Cortex of kidney (tissue), 1 donor: Measurements from ENCODE around the gene CCDC85B.
"Not testable (repeated sequence)": the region's sequence is repeated elsewhere in the genome, so short reads cannot be mapped to it uniquely, and the experiment has no call there.

Experiments
- DNase-seq: peaks from one replicate; lab custom pipeline; 2025; lab: John Stamatoyannopoulos, UW

The CCDC85B gene

DNA sequence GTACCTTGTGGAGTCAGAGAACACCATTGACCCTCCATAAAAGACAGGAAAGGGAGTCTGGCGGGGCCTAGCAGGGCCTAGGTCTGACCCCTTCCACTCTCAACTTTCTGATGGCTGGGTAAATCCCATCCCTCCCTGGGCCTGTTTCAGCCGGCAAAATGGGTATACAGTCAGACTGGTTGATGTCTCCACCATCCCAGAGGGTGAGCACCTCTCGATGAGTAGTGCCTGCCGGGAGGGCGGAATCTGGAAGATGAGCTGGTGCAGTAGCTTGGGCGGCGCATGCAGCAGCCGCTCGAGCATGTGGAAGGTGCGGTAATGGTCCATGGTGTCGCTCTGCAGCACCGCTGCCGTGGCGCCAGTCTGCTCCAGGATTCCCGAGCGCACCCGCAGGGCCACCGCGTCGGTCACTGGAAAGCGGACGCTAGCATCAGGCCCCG, 2.7 kb upstream of the CCDC85B start:
- DNase-seq: no peak

DNA sequence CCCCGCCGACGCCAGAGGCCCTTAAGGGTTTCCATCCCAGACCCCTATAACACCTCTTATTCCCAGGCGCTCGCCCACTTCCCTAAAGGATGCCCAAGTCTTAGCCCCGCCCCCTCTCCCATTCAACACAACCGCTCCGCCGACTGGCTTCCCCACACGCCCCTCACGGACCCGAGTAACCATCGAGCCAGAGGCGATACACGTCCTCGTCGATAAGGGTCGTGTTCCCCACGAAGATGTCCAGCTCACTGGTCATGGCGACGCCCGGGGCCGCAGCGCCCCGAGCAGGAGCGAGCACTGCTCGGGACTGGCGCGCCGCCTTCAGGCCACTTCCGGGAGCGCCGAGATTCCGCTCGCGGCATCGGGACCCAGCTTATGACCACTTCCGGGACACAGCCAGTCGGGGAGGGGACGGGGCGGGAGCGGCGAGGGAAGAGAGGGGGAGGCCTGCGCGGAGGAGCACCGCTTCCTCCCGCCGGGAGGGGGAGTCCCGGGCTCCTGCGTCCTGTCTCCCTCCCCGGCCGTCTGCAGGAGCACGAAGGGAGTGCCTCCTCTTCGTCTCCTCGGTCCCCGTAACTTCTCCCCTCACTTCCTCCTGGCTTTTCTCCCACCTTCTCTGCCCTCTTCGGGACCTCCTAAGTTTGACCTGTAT, 2.2 kb upstream of the CCDC85B start, which contains the start of gene FIBP:
FIBP (minus strand) TSS at position 309 of the 652 bp plus-strand sequence; CDS start at position 256, 53 bp downstream.
- DNase-seq: no peak

DNA sequence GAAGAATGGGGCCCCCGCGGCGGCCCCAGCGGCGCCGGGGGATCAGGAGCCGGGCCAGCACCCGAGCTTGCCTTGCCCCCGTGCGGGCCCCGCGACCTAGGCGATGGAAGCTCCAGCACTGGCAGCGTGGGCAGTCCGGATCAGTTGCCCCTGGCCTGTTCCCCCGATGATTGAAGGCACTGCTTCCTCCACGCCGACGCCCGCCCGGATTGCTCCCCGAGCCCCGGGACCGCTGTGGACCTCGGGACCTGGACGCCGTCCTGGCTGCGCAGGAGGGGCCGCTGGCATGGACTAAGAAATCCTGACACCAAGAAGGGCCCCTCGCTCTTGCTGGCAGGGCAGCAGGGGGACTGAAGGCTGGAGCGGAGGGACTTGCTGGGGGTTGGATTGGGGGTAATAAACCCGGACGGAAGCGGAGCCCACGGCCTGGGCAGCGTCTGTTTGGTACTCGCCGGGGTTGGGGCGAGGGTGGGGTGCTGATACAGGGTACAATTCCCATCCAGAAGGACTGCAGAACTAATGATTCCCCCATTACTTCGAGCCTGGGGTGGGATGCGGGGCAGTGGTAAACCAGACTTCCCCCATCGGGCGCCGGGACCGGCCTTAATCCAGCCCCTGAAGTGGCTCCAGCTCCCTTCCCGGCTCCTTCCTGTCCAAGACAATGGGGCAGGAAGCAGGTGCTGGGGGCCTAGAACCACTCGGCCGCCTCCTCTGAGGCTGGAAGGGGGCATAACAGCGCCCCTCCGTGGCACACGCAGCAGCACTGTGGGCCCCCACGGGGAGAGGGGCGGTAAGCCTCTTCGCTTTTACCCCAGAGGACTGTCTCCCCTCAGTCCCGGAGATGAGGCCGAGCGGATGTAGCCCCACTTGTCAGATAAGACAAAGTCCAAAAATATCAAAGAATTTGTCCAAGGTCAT, 1.0 kb downstream of the CCDC85B start:
- DNase-seq: no peak

DNA sequence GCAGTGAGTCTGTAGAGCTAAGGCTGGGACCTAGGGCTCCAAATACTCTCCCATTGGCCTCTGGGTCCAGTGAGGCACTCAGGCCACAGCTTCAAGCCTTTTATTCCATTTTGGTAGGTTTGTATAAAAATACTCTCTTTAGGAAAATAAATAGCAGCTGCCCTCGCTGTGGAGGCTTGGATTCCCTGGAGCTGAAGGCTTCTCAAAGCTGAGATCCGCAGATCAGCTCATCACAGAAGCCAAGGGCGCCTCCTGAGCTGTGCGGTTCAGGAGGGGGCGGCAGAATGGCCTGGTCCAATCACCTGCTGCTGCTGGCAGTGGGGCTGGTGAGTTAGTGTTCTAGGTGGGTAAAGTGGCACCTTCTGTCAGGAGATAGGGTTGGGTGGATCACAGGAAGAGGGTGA, 1.7 kb downstream of the CCDC85B start:
- not testable (repeated sequence) for DNase-seq

DNA sequence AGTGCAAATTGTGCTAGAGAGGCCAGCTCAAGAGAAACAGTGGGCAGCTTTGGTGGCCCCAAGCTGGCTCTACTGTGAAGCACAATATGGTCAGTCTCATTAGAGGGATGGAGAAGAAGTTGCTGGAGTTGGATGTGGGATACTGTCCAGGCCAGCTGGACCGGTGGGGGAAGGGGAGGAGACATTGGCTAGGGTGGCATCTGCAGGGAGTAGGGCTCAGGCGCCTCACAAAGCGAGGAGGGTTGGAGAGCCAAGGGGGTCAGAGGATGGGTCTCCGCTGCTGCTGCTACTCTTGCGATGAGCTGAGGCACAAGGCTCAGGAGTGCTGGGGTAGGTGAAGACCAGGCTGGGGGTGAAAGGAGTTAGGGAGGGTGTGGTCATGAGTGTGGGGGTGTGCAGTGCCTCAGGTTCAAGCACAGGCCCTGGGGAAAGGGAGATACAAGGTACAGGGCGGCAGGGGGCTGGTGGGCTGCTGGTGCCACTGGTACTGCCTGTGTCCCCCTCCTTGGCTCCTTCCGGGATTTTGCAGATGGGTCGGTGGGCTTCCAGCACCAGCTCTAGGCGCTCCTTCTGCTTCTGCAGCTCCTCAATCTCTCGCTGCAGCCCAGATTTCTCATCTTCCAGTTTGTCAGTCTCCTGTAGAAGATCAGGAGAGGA, 2.3 kb downstream of the CCDC85B start:
- DNase-seq: no peak

DNA sequence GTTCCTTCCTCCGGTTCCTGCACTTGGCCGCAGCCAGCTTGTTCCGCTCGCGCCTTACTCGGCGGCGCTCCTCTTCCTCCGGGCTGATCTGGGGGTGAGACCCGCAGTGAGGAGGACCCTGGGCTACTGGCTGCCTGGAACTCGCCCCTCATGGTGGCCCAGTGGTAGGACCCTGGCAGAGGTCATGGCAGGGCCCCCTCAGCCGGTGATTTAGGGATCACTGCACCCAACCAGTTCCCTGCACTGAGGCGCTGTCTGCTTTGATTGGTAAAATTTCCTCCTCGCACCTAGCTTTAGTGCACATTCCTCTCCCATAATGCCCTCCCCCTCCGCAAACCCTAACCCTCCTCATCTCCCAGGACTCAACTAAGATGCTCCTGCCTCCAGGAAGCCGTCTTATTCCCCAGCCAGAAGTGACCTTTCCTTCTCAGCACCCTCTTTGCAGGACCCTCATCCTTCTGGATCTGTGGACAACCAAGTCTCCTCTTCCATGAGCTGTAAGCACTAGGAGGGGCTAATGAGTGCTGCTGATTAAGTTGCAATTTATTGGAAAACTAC, 3.6 kb downstream of the CCDC85B start:
- DNase-seq: no peak

DNA sequence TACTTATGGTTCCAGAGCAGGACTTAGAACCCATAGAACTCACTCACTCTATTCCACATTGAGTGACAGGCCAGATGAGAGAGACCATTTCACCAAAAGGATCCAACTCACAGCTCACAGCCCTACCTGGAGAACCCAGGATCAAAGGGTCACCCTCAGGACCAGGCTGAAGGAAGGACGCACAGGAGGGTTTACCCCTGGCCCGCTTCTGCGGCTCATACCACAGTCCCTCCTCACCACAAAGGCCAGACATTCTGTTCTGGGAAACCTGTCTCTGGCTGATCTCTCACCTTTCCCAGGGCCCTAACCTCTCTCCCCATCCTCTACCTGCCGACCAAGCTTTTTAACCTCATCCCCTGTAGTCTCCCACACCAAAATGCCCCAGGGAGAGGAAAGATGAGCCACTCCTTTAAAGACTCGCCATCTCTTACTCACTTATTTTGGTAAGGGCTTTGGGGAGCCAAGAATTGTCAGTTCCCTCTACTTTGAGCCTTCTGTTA, 5.1 kb downstream of the CCDC85B start:
- no peak for DNase-seq

DNA sequence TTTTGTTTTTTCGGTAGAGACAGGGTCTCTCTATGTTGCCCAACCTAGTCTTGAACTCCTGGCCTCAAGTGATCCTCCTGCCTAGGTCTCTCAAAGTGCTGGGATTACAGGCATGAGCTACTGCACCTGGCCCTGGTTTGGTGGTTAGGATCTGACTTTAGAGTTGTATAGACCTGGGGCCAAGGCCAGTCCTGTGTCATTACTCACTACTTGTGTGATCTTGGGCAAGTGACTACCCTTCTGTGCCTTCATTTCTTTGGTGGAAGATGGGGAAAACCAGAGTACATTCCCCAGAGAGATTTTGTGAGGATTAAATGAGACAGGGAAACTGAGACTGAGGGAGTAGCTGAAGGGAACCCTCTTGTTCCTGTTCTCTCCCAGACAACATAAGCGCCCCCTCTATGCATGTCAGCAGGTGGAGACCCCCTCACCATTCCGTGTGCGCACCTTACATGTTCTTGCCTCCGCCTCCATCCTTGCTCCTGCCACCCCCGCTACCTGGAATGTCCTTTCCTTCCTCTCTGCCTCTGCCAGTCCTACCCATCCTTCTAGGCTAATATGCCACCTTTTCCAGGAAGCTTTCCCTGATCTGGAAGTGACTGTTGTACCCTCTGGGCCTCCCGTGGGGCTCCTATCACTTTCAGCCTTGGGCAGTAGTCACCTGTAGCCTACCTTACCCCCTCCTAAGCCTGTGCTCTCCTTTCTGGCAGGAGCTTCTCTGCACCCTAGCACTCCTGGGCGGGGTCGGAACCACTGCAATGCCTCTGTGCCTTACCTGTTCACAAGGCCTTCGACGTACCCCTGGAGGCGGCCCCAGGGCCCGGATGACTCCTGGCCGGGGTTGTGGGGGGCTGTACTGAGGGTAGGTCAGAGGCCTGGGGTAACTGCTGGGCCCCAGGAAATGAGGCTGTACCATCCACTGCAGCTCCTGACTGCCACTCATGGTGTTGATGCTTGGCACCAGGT, 5.8 kb downstream of the CCDC85B start:
- DNase-seq: no peak

DNA sequence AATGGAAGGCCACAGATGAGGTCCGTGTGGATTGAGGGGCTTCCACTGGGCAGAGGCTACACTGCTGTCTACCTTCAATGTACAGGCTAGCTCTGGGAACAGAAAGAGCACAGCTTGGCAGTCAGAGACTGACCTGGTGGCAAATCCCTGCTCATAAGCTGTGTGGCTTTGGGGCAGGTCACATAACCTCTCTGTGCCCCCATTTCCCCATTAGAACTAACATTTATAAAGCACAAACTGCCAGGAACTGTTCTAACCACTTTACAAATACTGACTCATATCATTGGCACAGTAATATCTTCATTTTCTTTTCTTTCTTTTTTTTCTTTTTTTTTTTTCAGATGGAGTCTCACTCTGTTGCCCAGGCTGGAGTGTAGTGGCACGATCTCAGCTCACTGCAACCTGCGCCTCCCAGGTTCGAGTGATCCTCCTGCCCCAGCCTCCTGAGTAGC, 6.6 kb downstream of the CCDC85B start:
- DNase-seq: no peak

DNA sequence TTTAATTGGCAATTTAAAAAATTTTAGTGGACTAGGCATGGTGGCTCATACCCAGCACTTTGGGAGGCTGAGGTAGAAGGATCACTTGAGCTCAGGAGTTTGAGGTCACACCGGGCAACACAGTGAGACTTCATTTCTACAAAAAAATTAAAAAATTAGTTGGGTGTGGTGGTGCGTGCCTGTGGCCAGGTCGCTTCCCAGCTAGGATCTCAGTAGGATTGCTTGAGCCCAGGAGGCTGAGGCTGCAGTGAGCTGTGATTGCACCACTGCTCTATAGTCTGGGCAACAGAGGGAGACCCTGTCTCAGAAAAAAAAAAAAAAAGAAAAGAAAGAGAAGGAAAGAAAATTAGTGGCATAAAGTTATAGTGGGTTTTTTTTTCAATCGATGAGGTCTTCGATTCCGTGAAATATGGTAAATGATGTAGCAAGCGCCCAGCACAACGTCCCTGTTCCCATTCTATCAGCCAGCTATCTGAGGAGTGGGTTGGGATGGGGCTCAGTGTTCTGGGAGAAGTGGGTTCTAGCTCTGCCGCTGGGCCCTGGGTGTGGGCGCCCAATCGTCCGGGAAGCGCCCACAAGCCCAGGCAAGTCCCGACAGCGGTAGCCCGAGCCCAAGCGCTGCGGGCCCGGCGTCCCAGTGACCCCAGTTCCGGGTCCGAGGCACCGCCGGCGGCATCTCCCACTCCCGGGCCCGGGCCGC, 8.3 kb downstream of the CCDC85B start:
- DNase-seq: no peak

DNA sequence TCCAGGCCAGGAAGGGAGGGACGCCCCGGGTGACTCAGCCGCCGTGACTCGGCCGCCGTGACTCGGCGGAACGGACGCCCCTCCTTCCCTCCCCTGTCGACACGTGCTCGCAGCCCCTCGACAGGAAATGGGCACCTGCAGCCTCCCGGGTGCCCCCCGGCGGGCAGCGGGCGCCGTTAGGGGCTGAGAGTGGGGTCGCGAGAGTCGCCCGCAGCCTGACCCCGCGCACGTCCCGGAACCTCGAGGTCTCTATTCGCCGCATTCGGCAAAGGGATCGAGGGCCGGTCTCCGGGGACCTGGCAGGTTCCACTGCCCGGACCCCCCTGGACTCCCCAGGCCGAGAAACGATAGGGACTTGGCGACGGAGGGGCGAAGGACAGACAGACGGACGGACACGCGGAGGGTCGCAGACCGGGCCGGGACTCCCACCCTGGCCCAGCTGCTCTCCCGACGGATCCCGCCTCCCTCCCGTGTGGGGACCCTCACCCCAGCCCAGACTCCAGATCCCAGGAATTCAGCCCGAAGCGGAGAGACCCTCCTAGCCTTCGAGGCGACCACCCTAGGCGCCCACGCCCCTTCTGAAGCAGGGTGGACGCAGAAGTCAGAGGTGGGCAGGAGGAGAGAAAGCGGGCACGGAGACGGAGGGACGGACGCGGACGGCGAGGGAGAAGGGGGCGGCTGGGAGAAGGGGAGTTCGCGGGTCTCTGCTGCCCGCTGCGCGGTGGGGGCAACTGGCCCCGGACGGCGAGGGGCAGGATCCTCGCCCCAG, 9.1 kb downstream of the CCDC85B start:
- DNase-seq: no peak

DNA sequence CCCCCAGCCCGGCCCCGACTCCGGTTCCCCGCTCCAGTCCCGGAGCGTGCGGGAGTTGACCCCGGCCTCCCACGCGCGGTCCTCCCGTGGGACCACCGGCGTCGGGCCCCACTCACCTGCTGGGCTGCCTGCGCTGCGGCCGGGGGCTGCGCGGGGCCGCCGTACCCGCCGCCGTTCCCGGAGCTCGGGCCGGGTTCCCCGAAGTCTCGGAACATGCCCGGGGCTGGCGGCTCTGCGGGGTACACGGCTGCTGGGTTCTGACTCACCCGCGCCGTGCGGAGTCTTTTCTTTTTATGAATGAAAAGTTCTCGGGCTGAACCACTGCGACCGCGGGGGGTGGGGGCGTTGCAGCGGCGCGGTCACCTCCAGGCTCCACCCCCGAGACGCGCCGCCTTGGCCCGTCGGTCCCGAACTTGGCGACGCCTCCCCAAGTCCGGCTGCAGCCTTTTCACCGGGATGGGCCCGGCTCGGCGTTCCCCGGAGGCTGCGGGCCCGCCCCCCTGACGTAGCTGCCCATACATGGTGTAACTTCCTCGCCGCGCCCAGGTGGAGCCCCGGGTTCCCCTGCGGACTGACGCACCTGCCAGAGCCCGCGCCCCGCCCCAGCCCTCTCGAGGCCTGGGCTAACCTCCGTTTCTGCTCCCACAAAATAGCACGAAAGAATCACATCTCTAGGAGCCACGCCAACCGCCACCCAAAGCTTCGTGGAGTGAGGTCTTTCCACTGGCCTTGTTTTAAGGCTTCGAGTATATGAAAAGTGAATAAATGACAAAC, 9.8 kb downstream of the CCDC85B start, which contains the start of gene FOSL1:
FOSL1 (minus strand) TSS at position 264 of the 774 bp plus-strand sequence; CDS start at position 215, 49 bp downstream.
- DNase-seq: no peak

DNA sequence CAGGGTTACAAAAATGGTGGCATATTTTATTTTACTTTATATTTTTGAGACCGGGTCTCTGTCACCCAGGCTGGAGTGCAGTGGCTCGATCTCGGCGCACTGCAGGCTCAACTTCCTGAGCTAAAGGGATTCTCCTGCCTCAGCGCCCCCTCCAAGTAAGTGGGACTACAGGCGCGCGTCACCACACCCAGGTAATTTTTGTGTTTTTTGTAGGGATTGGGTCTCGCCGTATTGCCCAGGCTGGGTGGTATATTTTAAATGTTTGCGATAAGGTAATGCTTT, 10.4 kb downstream of the CCDC85B start:
- DNase-seq: no peak

DNA sequence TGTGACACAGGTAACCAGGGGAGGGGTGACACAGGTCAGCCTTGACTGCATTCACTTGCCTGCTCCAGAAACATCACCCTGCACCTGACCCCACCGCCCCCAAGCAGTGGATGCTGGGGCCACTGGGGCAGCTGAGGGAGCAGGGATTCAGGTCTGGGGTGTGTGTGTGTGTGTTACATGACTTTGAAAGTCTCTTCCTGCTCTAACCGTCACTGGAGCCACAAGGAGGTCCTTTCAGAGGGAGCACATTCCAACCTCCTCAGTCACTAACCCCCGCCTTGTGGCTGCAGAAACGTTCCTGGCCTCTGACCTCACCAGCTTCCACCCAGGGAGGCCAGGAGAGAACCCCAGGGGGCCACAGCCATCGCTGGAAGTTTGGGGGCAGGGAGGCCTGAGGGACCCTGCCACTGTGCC, 12.6 kb downstream of the CCDC85B start:
- DNase-seq: no peak

DNA sequence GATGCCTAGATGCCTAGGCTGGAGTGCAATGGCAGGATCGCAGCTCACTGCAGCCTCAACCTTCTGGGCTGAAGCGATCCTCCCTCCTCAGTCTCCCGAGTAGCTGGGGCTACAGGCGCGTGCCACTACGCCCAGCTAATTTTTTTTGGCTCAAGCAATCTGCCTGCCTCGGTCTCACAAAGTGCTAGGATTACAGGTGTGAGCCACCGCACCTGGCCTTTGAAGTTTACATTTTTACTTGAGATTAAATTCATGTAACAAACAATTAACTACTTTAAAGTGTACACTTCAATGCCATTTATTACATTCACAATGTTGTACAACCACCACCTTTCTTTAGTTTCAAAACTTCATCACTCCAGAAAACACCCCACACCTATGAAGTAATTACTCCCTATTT, 13.2 kb downstream of the CCDC85B start:
- no peak for DNase-seq

DNA sequence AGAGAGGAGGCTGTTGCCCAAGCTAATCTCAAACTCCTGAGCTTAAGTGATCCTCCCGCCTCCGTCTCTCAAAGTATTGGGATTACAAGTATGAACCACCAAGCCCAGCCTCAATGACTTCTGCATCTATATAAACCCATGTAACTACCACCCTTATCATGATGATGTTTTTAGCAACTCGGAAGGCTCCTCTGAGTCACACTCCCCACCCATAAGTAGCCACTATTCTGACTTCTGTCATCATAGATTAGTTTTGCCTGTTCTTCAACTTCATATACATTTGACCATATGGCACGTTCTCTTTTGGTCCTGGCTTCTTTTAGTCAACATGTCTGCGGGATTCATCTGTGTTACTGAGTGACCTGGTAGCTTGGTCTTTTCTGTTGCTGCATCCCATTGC, 16.1 kb downstream of the CCDC85B start:
- no peak for DNase-seq

DNA sequence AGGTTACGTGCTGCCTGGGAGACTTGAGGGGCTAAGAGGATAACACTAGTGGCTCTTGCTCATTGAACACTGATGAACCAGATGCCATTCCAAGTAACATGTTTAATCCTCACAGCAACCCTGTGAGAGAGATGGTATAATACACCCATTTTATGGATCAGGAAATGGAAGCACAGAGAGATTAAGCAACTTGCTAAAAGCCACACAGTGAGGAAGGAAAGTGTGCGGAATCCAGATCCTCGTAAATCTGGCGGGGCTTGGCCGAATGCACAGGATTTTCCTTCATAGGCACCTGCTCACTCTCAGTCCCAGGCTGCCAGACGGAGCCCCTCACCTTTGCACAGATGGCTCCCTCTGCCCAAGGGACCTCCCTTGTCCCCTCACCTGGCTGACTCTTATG, 17.4 kb downstream of the CCDC85B start:
- DNase-seq: no peak

DNA sequence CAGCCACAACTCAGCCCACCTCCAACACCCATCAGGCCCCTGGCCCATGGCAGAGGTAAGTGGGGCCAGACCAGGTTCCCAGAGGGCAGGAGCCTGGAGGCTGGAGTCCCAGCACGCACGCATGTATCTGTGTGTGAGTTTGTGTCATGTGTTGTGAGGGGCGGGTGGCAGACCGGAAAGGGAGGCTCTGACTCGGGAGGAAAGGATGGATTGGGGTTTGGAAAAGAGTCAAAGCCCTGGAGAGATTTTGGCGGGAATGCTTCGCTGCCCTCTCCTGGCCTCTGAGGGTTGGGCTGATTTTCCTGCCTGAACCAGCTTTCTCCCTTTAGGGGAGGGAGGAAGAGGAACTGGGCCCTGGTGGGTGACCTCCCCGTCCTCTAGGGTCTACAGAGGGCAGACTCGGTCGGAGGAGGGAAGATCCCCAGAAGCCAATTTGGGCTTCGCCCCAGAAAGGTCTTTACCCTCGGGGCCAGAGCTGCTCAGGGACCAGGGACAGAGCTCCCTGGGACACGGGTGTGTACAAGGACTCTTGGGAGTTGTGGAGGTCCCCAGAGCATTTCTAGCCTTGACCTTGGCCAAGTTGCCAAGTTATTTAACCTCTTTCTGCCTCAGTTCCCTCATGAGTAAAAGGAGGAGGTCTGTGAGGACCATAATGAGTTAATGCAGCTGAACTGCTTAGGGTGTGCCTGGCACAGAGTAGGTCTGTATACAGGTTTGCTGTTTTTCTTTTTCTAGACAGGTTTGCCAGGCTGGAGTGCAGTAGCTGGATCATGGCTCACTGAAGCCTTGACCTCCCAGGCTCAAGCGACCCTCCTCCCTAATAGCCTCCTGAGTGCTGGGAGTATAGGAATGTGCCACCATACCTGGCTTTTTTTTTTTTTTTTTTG, 21.5 kb downstream of the CCDC85B start:
- no peak for DNase-seq
